K562 (cell line): ENCODE measurements around the gene POLD4. TPM values are rescaled to one million over a fixed set of nuclear protein-coding genes. Genes with fewer than 3 reads are reported as not detected.

Source experiments
- ARID2 ChIP-seq: fragments of 450-650 bp; IDR thresholded peaks from 2 replicates; pipeline ENCODE4 v1.6.1; 2017; ENCODE audit warnings: antibody characterized with exemption, mild to moderate bottlenecking
- BCOR ChIP-seq: fragments of 450-650 bp; IDR thresholded peaks from 2 replicates; pipeline ENCODE4 v1.6.1; 2016
- CEBPB ChIP-seq: fragments of 450-650 bp; IDR thresholded peaks from 2 replicates; pipeline ENCODE4 v1.6.1; 2016; ENCODE audit warnings: missing genetic modification characterization, missing compliant biosample characterization
- CEBPG ChIP-seq, 3 experiments: fragments of 200-800 bp in 1 of 3; sonication (Bioruptor generic) in 1 of 3; sonication (generic) in 1 of 3; formaldehyde crosslinking in 1 of 3; IDR thresholded peaks in 2 of 3; conservative IDR thresholded peaks in 1 of 3; 2 replicates each; pipeline versions ENCODE4 v1.6.1 to v1.8.0; 2016 to 2022; ENCODE audit warnings: missing compliant biosample characterization in 2 of 3, missing genetic modification characterization in 2 of 3, mild to moderate bottlenecking in 1 of 3, missing genetic modification reagents in 1 of 3
- CXXC5 ChIP-seq: fragments of 250-450 bp; sonication (Bioruptor Pico); IDR thresholded peaks from 2 replicates; pipeline ENCODE4 v1.8.0; 2022; ENCODE audit warnings: inconsistent platforms, mild to moderate bottlenecking, moderate library complexity
- DPF2 ChIP-seq: fragments of 450-650 bp; IDR thresholded peaks from 2 replicates; pipeline ENCODE4 v1.6.1; 2016
- ELF4 ChIP-seq: fragments of 450-650 bp; formaldehyde crosslinking; IDR thresholded peaks from 2 replicates; pipeline ENCODE4 v1.4.0; 2022; ENCODE audit warnings: missing genetic modification characterization
- HLTF ChIP-seq: fragments of 450-650 bp; IDR thresholded peaks from 2 replicates; pipeline ENCODE4 v1.6.1; 2016
- MEF2A ChIP-seq: IDR thresholded peaks from 2 replicates; pipeline ENCODE4 v1.6.1; 2011; ENCODE audit warnings: low read depth, mild to moderate bottlenecking, low read length, moderate library complexity; ENCODE audit not compliant: control insufficient read depth
- MTA1 ChIP-seq: fragments of 450-650 bp; IDR thresholded peaks from 2 replicates; pipeline ENCODE4 v1.6.1; 2017; ENCODE audit warnings: borderline replicate concordance
- NCOA2 ChIP-seq, 2 experiments: fragments of 450-650 bp; IDR thresholded peaks; 2 replicates each; pipeline ENCODE4 v1.6.1; 2018; ENCODE audit warnings: mild to moderate bottlenecking in 2 of 2, moderate library complexity in 1 of 2; ENCODE audit not compliant: partially characterized antibody in 2 of 2
- NFIC ChIP-seq: fragments of 450-650 bp; IDR thresholded peaks from 2 replicates; pipeline ENCODE4 v1.6.1; 2017; ENCODE audit warnings: mild to moderate bottlenecking, inconsistent platforms
- PHB ChIP-seq: fragments of 250-450 bp; sonication (Bioruptor Pico); IDR thresholded peaks from 2 replicates; pipeline ENCODE4 v1.5.0; 2021
- PHB2 ChIP-seq: fragments of 450-650 bp; IDR thresholded peaks from 2 replicates; pipeline ENCODE4 v1.6.1; 2017; ENCODE audit warnings: low read depth
- ZBTB7A ChIP-seq: IDR thresholded peaks from 2 replicates; pipeline ENCODE4 v1.6.1; 2011; ENCODE audit warnings: low read depth, mild to moderate bottlenecking, low read length, moderate library complexity, borderline replicate concordance; ENCODE audit not compliant: control insufficient read depth
- polyA plus RNA-seq, 8 experiments: library from polyadenylated mRNA; depleted of rRNA in 4 of 8; stranded (reverse) in 5 of 8; unstranded in 3 of 8; fragments of >200 nt; fragmentation: Nextera tagmentation in 2 of 8; fragmentation: Illumina TruSeq in 1 of 8; extraction: Ambion mirVana in 2 of 8; extraction: Trizol in 1 of 8; gene quantifications; 2 replicates each; pipeline versions ENCODE4 v1.2.1 to v1.2.3, GENCODE V29; 2011 to 2014; ENCODE audit warnings: inconsistent platforms in 1 of 8, missing spikeins in 1 of 8
- total RNA-seq, 7 experiments: library from RNA; depleted of rRNA in 6 of 7; stranded (reverse); fragments of >200 nt in 6 of 7; fragmentation: Illumina TruSeq in 2 of 7; extraction: Trizol in 2 of 7; gene quantifications; 2 replicates each; pipeline versions ENCODE4 v1.2.1 to v1.2.3, GENCODE V29; 2011 to 2021; ENCODE audit warnings: low replicate concordance in 1 of 7
- TF ChIP-seq, protein P1 (sequence below): fragments of 200-800 bp; sonication (Bioruptor generic); IDR thresholded peaks from 2 replicates; pipeline ENCODE4 v1.6.1; 2017; ENCODE audit warnings: missing genetic modification characterization, missing compliant biosample characterization
- TF ChIP-seq, protein P2 (sequence below): sonication (generic); formaldehyde crosslinking; IDR thresholded peaks from 2 replicates; pipeline ENCODE4 v1.8.1; 2022; ENCODE audit warnings: missing genetic modification reagents
- TF ChIP-seq, protein P3 (sequence below): fragments of 450-650 bp; formaldehyde crosslinking; IDR thresholded peaks from 2 replicates; pipeline ENCODE4 v1.4.0; 2022; ENCODE audit warnings: missing genetic modification characterization
- TF ChIP-seq, protein P4 (sequence below), 3 experiments: IDR thresholded peaks in 2 of 3; conservative IDR thresholded peaks in 1 of 3; 2 replicates each; pipeline ENCODE4 v1.5.1; 2011 to 2012; ENCODE audit warnings: low read length in 3 of 3, mild to moderate bottlenecking in 3 of 3, control low read depth in 2 of 3, improper control_type of control experiment in 1 of 3, inconsistent platforms in 1 of 3, low read depth in 1 of 3, mixed read lengths in 1 of 3, moderate library complexity in 1 of 3; ENCODE audit not compliant: insufficient read depth in 2 of 3
- TF ChIP-seq, protein P5 (sequence below): fragments of 450-650 bp; formaldehyde crosslinking; conservative IDR thresholded peaks from 2 replicates; pipeline ENCODE4 v1.4.0; 2022; ENCODE audit warnings: mild to moderate bottlenecking, missing genetic modification characterization

POLD4 gene
- total and polyA plus RNA-seq, 9 of the 15 experiments (the other 6 are each of a cell fraction or from before 2014, with no cell fraction given): 5.8 to 64.5 (median 18.3) TPM

DNA sequence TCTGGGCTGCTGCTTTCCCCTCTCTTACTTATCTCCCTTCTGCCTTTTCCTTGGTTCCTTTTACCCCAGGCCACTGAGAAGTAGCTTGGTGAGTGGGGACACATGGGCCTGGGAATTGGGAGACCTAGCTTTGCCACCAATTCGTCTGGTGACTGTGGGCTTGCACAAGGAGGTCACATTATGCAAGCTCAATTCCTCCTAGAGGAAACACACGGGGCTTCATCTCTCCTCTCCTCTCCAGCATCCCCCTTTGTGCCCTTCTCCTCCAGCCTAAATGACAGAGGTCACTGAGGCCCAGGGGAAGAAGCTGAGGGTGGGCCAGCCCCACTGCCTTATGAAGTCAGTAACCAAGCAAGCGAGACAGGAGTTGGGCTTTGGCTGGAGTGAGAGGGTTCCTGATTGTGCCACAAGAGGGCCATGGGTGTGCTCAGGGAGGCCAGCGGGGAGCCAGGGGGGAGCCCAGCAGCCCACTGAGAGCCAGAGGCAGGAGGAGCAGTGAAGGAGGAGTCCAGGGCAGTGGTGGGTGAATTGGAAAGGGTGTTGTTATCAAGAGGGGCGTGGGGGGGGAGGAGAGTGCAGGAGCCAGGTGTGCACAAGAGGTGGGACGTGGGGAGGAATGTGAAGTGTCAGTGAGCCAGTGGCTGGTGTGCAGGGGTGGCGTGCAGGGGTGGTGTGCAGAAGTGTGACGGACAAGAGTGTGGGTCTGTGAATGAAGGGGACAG is 18.0 kb upstream of the POLD4 start (continued):
- TF ChIP-seq CXXC5 (CRISPR knock-in tag) (0 out of 2 replicates have a peak, but pooled peaks have one; percentile 9), ELF4 (CRISPR knock-in tag) (peak; percentile 86; the same call in 1 of the 2 replicates), DPF2 (0 out of 2 replicates have a peak, but pooled peaks have one; percentile 51), HLTF (peak; percentile 87; the same call in 1 of the 2 replicates), MEF2A (no peak), BCOR (peak; percentile 50; the same call in 1 of the 2 replicates), ZBTB7A (peak; percentile 87; the same call in 1 of the 2 replicates), NCOA2 (IDR thresholded peaks at IDR 0.05; ENCODE audit: partially characterized antibody in 2 of 2) (no peak), ARID2 (no peak), CEBPG (CRISPR knock-in tag; IDR thresholded peaks at IDR 0.05) (no peak), CEBPG (tag; conservative IDR thresholded peaks at IDR 0.05 in 1 of 2, IDR thresholded peaks at IDR 0.05 in 1 of 2) (no peak), MTA1 (0 out of 2 replicates have a peak, but pooled peaks have one; percentile 17), PHB (CRISPR knock-in tag) (no peak), CEBPB (tag) (0 out of 2 replicates have a peak, but pooled peaks have one; percentile 10), PHB2 (no peak), NFIC (0 out of 2 replicates have a peak, but pooled peaks have one; percentile 10)
- TF ChIP-seq, protein P1, sequence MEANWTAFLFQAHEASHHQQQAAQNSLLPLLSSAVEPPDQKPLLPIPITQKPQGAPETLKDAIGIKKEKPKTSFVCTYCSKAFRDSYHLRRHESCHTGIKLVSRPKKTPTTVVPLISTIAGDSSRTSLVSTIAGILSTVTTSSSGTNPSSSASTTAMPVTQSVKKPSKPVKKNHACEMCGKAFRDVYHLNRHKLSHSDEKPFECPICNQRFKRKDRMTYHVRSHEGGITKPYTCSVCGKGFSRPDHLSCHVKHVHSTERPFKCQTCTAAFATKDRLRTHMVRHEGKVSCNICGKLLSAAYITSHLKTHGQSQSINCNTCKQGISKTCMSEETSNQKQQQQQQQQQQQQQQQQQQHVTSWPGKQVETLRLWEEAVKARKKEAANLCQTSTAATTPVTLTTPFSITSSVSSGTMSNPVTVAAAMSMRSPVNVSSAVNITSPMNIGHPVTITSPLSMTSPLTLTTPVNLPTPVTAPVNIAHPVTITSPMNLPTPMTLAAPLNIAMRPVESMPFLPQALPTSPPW (CRISPR knock-in tag): peak; percentile 78
- TF ChIP-seq, protein P2, sequence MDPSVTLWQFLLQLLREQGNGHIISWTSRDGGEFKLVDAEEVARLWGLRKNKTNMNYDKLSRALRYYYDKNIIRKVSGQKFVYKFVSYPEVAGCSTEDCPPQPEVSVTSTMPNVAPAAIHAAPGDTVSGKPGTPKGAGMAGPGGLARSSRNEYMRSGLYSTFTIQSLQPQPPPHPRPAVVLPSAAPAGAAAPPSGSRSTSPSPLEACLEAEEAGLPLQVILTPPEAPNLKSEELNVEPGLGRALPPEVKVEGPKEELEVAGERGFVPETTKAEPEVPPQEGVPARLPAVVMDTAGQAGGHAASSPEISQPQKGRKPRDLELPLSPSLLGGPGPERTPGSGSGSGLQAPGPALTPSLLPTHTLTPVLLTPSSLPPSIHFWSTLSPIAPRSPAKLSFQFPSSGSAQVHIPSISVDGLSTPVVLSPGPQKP (CRISPR knock-in tag): no peak
- TF ChIP-seq, protein P3, sequence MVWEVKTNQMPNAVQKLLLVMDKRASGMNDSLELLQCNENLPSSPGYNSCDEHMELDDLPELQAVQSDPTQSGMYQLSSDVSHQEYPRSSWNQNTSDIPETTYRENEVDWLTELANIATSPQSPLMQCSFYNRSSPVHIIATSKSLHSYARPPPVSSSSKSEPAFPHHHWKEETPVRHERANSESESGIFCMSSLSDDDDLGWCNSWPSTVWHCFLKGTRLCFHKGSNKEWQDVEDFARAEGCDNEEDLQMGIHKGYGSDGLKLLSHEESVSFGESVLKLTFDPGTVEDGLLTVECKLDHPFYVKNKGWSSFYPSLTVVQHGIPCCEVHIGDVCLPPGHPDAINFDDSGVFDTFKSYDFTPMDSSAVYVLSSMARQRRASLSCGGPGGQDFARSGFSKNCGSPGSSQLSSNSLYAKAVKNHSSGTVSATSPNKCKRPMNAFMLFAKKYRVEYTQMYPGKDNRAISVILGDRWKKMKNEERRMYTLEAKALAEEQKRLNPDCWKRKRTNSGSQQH (CRISPR knock-in tag): 0 out of 2 replicates have a peak, but pooled peaks have one; percentile 72
- TF ChIP-seq, protein P4, sequence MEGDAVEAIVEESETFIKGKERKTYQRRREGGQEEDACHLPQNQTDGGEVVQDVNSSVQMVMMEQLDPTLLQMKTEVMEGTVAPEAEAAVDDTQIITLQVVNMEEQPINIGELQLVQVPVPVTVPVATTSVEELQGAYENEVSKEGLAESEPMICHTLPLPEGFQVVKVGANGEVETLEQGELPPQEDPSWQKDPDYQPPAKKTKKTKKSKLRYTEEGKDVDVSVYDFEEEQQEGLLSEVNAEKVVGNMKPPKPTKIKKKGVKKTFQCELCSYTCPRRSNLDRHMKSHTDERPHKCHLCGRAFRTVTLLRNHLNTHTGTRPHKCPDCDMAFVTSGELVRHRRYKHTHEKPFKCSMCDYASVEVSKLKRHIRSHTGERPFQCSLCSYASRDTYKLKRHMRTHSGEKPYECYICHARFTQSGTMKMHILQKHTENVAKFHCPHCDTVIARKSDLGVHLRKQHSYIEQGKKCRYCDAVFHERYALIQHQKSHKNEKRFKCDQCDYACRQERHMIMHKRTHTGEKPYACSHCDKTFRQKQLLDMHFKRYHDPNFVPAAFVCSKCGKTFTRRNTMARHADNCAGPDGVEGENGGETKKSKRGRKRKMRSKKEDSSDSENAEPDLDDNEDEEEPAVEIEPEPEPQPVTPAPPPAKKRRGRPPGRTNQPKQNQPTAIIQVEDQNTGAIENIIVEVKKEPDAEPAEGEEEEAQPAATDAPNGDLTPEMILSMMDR (IDR thresholded peaks at IDR 0.05 in 2 of 3, conservative IDR thresholded peaks at IDR 0.05 in 1 of 3; ENCODE audit: insufficient read depth in 2 of 3, low read depth in 1 of 3, low read length in 3 of 3): peak; percentile 48 to 60 (median 60)
- TF ChIP-seq, protein P5, sequence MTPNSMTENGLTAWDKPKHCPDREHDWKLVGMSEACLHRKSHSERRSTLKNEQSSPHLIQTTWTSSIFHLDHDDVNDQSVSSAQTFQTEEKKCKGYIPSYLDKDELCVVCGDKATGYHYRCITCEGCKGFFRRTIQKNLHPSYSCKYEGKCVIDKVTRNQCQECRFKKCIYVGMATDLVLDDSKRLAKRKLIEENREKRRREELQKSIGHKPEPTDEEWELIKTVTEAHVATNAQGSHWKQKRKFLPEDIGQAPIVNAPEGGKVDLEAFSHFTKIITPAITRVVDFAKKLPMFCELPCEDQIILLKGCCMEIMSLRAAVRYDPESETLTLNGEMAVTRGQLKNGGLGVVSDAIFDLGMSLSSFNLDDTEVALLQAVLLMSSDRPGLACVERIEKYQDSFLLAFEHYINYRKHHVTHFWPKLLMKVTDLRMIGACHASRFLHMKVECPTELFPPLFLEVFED (CRISPR knock-in tag): peak; percentile 87
